GM19467 (cell line): ENCODE data around the gene COIL.

Source experiments
- ATAC-seq: cut with Tn5 transposase; IDR thresholded peaks from one replicate; pipeline ENCODE4 v1.9.1; 2021; ENCODE audit warnings: mild to moderate bottlenecking, moderate library complexity; ENCODE audit not compliant: unreplicated experiment

Gene COIL

DNA sequence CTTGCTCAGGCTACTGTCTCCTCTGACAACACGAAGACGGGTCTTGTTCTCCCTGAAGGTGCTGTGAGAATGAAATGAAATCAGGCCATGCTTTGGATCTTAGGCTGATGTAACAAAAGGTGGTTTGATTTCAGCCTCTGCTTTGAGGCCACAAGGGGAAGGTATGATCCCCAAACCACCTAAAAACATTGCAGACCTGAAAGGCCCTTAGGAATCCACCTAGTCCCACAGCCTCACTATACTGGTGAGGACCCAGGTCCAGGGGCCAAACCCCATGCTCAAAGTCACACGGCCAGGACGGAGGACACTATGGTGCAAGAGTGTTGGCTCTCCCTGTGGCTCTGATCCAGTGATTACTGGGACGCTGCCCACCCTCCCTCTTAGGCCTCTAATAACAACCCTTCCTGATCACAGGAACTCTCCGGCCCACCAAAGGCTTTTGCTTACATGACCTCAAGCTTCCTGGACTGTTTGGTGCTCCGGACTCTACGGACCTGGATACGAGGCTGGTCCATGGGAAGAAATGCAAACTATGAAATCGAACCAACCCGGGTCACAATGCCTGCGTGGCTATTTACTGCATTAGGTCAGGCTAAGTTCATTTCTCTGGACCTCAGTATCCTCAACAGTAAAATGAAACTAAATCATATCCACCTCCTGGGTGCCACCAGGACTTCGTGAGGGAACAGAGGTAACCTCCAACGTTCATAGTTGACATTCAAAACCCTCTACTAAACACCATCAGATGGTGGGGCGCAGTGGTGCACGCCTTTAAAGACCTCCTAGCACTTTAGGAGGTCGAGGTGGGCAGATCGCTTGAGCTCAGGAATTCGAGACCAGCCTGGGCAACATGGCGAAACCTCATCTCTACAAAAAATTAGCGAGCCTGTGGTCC lies 48.5 kb downstream of the COIL start:
- no peak for ATAC-seq

DNA sequence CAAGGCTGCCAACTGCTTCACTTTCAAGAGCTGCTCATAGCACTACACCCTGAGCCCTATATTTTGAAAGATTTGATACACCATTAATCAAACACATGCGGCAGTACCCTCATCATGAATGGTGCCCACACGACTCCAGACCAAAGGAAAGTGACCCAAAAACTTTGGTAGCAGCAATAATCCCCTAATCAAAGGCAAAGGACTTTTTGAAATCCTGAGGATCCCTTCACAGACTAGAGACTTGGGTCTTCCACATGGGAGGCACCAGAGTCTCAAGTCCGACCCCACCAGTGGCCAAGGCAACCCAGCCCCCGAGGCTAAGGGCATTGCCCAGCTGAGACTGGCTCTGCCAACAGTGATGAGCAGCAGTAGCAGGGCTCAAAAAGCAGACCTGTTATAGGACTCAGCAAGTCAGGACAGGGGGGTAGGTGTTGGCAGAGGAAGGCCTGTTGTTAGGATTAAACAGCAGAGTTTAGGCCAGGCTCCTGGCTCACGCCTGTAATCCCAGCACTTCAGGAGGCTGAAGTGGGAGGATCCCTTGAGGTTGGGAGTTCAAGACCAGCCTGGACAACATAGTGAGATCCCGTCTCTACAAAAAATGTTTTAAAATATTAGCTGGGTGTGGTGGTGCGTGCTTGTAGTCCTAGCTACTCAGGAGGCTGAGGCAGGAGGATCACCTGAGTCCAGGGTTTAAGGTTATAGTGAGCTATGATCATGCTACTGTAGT lies 50.2 kb downstream of the COIL start:
- no peak for ATAC-seq

DNA sequence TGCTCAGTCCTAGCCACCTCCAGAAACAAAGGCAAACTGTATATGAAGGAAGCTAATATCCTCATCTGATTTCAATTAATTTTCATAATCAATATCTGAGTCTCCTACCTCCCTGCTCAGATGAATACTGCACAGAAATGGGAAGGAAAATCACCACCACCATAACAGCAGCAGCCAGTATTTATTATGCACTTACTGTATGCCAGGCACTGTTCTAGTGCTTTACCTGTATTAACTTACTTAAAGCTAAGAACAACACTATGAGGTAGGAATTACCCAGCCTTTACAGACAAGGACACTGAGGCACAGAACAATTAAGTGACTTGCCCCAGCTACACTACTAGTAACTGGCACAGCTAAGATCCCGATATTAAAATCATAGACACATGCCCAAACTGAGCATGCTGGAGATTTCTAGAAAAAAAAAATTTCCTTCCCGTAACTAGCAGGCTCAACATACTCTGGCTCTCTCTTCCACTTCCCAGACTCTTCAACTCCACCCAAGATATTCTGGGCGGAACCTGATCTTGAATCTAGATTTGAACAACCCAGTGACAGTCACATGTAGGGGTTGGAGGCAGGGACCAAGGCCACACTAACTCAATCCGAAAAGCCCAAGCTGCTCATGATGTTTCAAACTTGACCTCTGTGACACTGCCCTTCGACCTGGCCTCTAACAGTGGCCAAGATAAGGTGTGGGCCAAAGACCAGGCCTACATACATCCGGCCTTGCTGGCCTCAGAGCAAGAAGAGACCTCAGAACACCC lies 50.9 kb downstream of the COIL start:
- ATAC-seq = no peak

DNA sequence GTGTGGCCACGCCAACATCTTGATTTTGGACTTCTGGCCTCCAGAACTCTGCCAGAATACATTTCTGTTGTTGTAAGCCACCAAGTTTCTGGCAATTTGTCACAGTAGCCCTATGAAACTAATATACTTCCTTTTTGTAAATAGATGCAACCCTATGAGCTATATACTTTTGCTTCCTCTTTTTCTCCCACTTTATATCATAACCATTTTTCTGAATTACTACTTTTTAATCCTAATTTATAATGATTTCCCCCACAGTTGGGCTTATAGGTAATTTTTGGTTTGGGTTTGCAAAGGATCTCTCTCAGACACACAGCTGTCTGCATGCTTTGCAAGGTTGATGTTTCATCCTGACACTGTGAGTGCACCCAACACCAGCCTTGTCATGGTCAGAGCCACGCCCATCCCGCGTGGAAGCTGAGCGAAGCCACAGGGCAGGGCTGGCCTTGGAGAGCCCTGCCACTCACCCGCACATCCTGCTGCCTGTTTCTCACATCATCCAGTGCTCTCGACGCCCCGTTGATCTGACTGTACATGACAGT lies 52.8 kb downstream of the COIL start:
- peak; percentile 88 for ATAC-seq

DNA sequence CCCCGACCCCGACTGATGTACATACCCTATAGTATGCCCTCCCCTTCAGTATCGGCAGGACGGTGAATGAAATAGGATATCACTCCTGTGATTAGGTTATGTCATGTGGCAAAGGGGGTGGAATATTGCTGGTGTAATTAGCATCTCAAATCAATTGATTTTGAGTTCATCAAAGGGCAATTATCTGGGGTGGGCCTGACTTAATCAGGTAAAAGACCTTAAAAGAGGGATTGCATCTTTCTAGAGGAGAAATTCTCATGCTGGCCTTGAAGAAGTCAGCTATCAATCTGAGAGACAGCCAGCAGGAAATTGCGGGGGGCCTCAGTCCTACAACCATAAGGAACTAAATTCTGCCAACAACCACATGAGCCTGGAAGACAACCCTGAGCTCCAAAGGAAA lies 57.3 kb downstream of the COIL start:
- no peak for ATAC-seq

DNA sequence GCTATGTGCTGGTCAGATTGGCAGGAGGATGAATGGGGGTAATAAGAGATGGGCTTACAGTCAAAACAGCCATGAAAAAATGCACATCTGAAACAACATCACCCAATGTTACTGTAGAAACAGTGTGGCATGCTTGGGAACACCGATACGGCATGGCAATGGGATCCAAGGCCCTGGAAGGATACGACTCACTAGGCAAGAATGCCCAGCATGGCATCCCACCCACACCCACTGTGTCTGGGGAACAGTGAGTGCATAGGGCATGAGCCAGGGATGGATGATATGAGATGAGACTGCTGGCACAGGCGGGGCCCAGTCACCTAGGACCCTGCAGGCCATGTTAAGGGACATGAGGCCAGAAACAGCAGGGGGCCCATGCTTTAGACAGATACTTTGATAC lies 58.5 kb downstream of the COIL start:
- no peak for ATAC-seq

DNA sequence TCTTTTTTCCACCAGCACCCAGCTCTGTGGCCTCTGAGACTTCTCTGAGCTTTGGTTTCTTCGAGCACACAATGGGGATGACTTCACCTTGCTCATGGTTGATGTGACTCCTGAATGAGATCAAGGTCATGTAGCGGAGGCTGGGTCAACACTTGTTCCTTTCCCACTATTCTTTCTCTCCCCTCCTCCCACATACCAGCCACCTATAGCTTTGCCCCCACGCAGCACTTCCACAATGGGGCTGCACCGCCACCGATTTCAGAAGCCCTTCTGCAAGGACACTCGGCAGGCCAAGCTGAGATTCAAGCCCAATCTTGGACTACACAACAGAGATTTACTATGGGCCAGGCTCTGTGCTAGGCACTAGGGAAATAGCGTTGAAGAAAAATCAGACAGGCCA lies 61.4 kb downstream of the COIL start:
- no peak for ATAC-seq

DNA sequence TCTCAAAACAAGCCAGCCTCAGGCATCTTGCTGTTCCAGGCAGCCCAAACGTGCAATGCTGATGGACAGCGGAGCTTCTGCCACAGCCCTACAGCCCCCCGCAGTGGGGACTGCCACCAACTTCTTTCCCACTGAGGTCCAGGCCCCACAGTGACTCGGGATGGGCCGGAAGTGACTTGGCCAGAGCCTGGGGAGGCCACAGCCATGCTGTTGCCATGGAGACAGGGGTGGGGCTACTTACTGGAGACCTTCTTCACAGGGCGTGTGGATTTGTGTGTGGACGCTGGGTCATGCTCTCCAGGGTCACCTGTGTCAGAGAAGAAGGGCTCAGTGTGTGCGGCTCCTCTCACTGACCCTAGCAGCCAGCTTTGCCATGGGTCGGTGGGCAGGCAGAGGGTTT lies 62.0 kb downstream of the COIL start:
- no peak for ATAC-seq

DNA sequence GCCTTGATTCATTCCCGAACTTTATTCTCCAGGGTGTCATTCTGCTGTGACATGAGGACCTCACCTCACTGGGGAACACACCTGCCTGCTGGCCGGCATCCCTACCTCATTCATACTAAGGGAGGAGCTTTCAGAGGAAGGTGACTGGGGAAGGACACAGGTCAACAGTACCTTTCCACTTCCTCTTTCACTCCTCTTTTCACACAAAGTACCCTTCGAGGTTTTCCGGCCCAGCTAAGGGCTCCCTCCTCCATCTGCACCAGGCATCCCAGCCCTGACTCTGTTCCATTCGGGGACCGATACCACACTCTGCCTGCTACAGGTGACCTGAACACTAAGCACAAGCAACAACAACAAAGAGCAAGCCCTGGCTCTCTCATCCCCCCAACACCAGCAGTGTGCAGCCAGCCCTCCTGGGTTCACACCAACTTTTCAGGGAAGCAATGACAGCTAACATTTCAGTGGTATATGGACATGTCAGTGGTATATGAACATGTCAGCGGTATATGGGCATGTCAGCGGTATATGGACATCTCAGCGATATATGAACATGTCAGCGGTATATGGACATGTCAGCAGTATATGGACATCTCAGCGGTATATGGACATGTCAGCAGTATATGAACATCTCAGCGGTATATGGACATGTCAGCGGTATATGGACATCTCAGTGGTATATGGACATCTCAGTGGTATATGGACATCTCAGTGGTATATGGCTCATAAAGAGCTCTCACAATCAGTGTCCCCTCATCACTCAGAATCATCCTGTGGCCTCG lies 63.0 kb downstream of the COIL start:
- no peak for ATAC-seq

DNA sequence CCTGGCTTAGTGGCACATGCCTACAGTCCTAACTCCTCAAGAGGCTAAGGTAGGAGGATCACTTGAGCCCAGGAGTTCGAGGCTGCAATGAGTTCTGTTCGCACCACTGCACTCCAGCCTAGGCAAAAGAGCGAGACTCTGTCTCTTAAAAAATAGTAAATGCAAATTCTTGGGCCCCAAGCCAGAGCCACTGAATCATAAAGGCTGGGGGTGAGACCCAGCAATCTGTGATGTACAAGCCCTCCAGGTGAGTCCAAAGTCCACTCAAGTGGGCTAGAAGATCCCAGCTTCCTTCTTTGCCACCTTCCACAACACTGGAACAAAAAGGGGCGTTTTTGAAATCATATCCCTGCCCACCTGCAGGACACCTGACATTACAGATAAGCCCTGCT lies 63.9 kb downstream of the COIL start:
- no peak for ATAC-seq

DNA sequence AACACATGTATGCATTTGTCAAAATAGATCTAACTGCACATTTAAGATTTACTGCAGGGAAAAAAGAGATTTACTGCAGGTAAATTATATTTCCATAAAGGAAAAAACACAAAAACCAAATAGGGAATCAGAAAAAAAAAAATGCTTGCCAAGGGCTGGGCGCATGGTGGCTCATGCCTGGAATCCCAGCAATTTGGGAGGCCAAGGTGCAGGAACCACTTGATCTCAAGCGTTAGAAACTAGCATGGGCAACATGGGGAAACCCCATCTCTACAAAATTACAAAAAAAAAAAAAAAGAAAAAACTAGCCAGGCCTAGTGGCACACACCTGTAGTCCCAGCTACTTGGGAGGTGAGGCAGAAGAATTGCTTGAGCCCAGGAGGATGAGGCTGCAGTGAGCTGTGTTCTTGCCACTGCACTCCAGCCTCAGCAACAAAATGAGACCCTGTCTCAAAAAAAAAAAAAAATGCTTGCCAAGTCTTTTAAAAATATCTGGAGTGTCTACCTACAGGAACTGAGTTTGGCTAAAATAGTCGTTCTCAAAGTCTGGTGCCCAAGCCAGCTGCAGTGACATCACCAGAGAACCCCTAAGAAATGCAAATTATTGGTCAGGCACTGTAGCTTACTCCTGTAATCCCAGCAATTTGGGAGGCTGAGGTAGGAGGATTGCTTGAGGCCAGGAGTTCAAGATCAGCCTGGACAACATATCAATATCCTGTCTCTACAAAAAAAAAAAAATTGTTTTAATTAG lies 64.5 kb downstream of the COIL start:
- ATAC-seq = no peak

DNA sequence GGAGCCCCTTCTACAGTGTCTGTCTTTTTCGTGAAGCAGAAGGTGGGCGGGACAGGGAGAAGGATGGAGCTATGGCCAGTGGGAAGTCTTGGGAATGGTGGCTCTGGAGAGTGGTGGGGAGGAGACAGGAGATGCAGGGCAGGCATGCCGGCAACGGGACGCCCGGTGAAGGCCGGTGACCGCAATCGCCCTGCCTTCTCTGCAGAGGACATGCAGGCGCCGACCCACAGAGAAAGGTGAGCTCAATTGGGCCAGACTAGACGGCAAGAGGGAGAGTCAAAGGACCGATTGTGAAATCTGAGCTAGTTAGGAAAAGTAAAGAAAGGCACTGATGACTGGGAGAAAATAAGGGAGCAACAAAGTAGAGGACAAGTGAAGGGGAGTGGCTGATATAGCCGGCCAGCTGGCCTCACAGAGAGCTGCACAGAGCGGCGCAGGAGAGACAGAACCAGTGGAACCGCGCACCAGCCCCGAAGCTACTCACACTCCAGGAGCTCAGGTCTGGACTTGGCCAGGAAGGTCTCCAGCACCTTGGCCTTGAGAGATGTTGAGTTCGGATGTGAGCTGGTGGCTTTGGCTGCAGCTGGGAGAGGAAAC lies 65.9 kb downstream of the COIL start:
- no peak for ATAC-seq

DNA sequence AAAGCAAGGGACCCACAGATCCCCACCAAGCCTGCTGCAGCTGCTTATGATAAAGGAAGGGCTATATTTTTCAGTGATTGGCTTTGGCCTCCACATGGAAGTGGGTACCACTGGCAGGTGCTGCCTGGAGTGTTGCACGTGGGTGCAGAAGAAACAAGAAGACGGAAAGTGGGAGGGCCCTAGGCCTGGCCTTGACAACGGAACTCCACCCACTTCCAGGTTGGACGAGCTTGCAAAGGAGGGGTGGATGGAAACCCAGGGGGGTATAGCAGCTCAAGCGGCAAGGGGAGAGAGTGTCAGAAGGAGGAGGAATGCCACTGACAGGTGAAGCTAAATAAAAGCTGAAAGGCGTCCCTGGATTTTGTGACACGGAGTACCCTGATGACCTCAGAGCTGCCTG lies 67.3 kb downstream of the COIL start:
- no peak for ATAC-seq

DNA sequence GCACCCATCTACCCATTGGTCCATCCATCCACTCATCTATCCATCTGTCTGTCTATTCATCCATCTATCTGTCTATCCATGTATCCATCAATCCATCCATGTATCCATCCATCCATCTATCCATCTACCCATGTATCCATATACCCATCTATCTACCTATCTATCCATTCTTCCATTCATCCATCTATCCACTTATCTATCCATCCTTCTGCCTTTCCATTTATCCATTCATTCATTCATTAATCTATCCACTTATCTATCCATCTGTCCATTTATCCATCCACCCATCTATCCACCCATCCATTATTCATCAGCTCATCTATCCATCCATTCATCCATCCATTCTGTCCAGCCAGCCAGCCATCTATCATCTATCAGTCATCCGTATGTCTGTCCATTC lies 68.5 kb downstream of the COIL start:
- no peak for ATAC-seq

DNA sequence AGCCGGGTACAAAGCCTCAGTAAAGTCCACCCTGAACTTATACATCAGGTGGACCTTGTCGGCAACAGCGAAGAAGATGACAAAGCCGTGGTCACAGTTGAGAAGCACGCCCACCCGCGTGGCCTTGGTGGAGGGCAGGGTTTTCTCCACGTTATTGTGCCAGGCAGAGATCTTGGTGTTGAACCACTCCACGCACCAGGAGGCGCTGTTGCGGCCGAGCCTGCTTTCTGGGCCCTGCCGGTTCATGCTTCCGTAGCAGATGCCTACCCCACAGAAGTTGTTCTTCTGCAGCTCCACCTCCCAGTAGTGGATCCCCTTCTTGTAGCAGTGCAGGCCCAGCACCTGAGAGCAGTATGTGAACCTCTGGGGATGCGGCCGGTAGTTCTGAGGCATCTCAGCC lies 69.1 kb downstream of the COIL start:
- ATAC-seq = no peak

DNA sequence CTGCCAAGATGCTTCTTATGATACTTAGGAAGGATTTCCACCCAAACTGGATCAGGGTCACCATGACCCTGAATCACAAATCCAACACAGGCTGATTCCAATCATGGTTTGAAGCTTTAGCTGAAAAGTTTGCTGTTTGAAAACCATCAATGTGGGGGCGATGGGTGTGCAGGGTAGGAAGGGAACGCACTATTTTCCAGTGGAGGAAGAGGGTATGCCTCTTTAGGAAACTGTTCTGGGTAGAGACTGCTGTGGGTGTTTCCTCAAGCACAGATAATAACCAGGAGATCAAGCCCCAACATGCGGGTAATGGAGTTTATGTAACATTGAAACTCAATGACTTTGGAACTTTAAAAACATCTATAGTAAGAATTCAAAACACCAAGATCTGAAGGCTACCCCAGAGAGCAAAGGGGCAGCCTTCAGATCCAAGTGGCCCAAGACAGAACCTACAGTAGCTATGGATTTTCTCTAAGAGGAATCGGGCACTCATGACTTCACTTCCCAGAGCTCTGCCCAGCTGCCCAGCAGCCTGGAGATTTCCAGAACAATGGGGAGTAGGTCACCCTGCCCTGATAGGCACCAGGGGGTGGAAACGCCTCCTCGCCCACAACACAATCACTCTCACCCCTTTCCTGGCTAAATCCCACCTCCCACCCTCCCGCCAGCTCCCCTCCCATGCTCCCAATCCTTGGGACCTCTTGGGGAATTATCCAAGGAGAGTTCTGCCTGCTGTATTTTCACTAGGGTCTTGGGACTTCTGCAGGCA lies 69.8 kb downstream of the COIL start:
- ATAC-seq = no peak

DNA sequence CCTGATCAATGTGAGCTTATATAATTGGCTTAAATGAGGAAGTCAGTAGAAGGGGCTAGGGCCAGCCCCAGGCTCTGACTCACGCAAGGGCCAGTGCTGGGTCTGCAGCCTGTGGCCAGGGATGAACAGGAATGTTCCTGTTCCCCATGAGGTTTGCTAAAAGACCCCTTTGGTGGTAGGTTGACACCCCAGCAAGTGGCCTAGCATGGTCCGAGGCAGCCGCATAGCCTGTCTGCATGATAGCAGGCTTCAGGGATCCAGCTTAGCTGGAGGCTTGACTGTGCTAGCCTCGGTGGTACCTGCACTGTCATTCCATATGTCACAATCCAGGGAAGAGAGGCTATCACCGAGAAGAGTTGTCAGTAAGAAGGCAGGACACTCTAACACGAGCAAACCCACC lies 70.5 kb downstream of the COIL start:
- ATAC-seq = no peak
